ENCODE measurements around the gene SART1. TPM values are rescaled to one million over a fixed set of nuclear protein-coding genes. Genes with fewer than 3 reads are reported as not detected.
"Not testable (repeated sequence)": the region's sequence is repeated elsewhere in the genome, so short reads cannot be mapped to it uniquely, and the experiment has no call there.

SART1 gene
- total RNA-seq, 2 donors from 2014 or later: 74.2 to 80.9 TPM

GRCh38 chr11:65944191-65944590 is 17.3 kb upstream of the SART1 start:
- no peak overlapping the region for H3K27ac Mint-ChIP-seq
- no peaks in the 10 kb centered on the region for H3K9me3 ChIP-seq (ENCODE audit: control insufficient read depth, low read length, poor library complexity, severe bottlenecking)
- H3K4me3 Mint-ChIP-seq: no peak overlapping the region
- ATAC-seq: no peak
- peaks cover 6% of the 10 kb centered on the region for H3K4me1 Mint-ChIP-seq
- H3K36me3 Mint-ChIP-seq (ENCODE audit: low read depth): peaks cover 5% of the 10 kb centered on the region
- no peak for DNase-seq
- H3K27me3 Mint-ChIP-seq: no peaks in the 10 kb centered on the region

- H3K4me3 Mint-ChIP-seq: no peak overlapping the region
- ATAC-seq (no peak), DNase-seq (no peak)
- no peak overlapping the region for H3K27ac Mint-ChIP-seq
- H3K9me3 ChIP-seq (ENCODE audit: control insufficient read depth, low read length, poor library complexity, severe bottlenecking): no peaks in the 10 kb centered on the region
- H3K27me3 Mint-ChIP-seq: no peaks in the 10 kb centered on the region
- H3K36me3 Mint-ChIP-seq (ENCODE audit: low read depth): peaks cover 5% of the 10 kb centered on the region
- H3K4me1 Mint-ChIP-seq: peaks cover 6% of the 10 kb centered on the region
Observed at GRCh38 chr11:65944767-65945166, 16.8 kb upstream of the SART1 start.

GRCh38 chr11:65945430-65945911 is 16.1 kb upstream of the SART1 start, which contains the start of gene TSGA10IP:
Gene TSGA10IP, plus strand, starts transcription at chr11:65945480. Its CDS starts 196 bp downstream, at chr11:65945676.
- no peaks in the 10 kb centered on the region for H3K27me3 Mint-ChIP-seq
- H3K4me3 Mint-ChIP-seq: no peak within 1 kb of the TSS
- H3K4me1 Mint-ChIP-seq: peaks cover 6% of the 10 kb centered on the region
- no peak within 1 kb of the TSS for H3K27ac Mint-ChIP-seq
- H3K9me3 ChIP-seq (ENCODE audit: control insufficient read depth, low read length, poor library complexity, severe bottlenecking): no peaks in the 10 kb centered on the region
- no peak for DNase-seq
- ATAC-seq: no peak
- H3K36me3 Mint-ChIP-seq (ENCODE audit: low read depth): peaks cover 5% of the 10 kb centered on the region

GRCh38 chr11:65945941-65946558 is 15.5 kb upstream of the SART1 start:
- Mint-ChIP-seq H3K27ac (no peak overlapping the region), H3K4me1 (peaks cover 6% of the 10 kb centered on the region), H3K27me3 (no peaks in the 10 kb centered on the region), H3K36me3 (ENCODE audit: low read depth) (peaks cover 5% of the 10 kb centered on the region), H3K4me3 (no peak overlapping the region)
- ATAC-seq (no peak), DNase-seq (no peak)
- no peaks in the 10 kb centered on the region for H3K9me3 ChIP-seq (ENCODE audit: control insufficient read depth, low read length, poor library complexity, severe bottlenecking)

- H3K36me3 Mint-ChIP-seq (ENCODE audit: low read depth): no peaks in the 10 kb centered on the region
- H3K27me3 Mint-ChIP-seq: no peaks in the 10 kb centered on the region
- no peak for ATAC-seq
- no peaks in the 10 kb centered on the region for H3K9me3 ChIP-seq (ENCODE audit: control insufficient read depth, low read length, poor library complexity, severe bottlenecking)
- H3K4me1 Mint-ChIP-seq: peaks cover under 1% of the 10 kb centered on the region
- no peak for DNase-seq
- H3K4me3 Mint-ChIP-seq: no peak overlapping the region
- no peak overlapping the region for H3K27ac Mint-ChIP-seq
Observed at GRCh38 chr11:65946655-65947054, 14.9 kb upstream of the SART1 start.

- Mint-ChIP-seq H3K27ac (no peak overlapping the region), H3K36me3 (ENCODE audit: low read depth) (no peaks in the 10 kb centered on the region), H3K27me3 (no peaks in the 10 kb centered on the region), H3K4me1 (no peaks in the 10 kb centered on the region), H3K4me3 (no peak overlapping the region)
- ATAC-seq (no peak), DNase-seq (no peak)
- no peaks in the 10 kb centered on the region for H3K9me3 ChIP-seq (ENCODE audit: control insufficient read depth, low read length, poor library complexity, severe bottlenecking)
Observed at GRCh38 chr11:65947133-65947532, 14.4 kb upstream of the SART1 start.

- ATAC-seq (no peak), DNase-seq (no peak)
- Mint-ChIP-seq H3K4me1 (no peaks in the 10 kb centered on the region), H3K4me3 (no peak overlapping the region), H3K36me3 (ENCODE audit: low read depth) (no peaks in the 10 kb centered on the region), H3K27ac (no peak overlapping the region), H3K27me3 (no peaks in the 10 kb centered on the region)
- no peaks in the 10 kb centered on the region for H3K9me3 ChIP-seq (ENCODE audit: control insufficient read depth, low read length, poor library complexity, severe bottlenecking)
Observed at GRCh38 chr11:65947603-65948125, 13.9 kb upstream of the SART1 start.

- not testable (repeated sequence) for ATAC-seq; H3K9me3 ChIP-seq (ENCODE audit: control insufficient read depth, low read length, poor library complexity, severe bottlenecking); H3K4me1 Mint-ChIP-seq; H3K36me3 Mint-ChIP-seq (ENCODE audit: low read depth); H3K27ac Mint-ChIP-seq; DNase-seq; H3K27me3 Mint-ChIP-seq; H3K4me3 Mint-ChIP-seq
Observed at GRCh38 chr11:65950711-65951110, 10.8 kb upstream of the SART1 start.

- H3K4me3 Mint-ChIP-seq; H3K4me1 Mint-ChIP-seq; H3K27ac Mint-ChIP-seq; DNase-seq; ATAC-seq; H3K9me3 ChIP-seq (ENCODE audit: control insufficient read depth, low read length, poor library complexity, severe bottlenecking); H3K36me3 Mint-ChIP-seq (ENCODE audit: low read depth); H3K27me3 Mint-ChIP-seq: not testable (repeated sequence)
Observed at GRCh38 chr11:65951641-65952040, 9.9 kb upstream of the SART1 start.

- H3K27ac Mint-ChIP-seq: no peak overlapping the region
- H3K4me1 Mint-ChIP-seq: peaks cover 5% of the 10 kb centered on the region
- ATAC-seq (no peak), DNase-seq (no peak)
- no peaks in the 10 kb centered on the region for H3K9me3 ChIP-seq (ENCODE audit: control insufficient read depth, low read length, poor library complexity, severe bottlenecking)
- no peaks in the 10 kb centered on the region for H3K36me3 Mint-ChIP-seq (ENCODE audit: low read depth)
- H3K4me3 Mint-ChIP-seq: no peak overlapping the region
- no peaks in the 10 kb centered on the region for H3K27me3 Mint-ChIP-seq
Observed at GRCh38 chr11:65952052-65952521, 9.4 kb upstream of the SART1 start.

- DNase-seq (no peak), ATAC-seq (no peak)
- Mint-ChIP-seq H3K4me3 (no peak overlapping the region), H3K27me3 (no peaks in the 10 kb centered on the region), H3K27ac (no peak overlapping the region), H3K4me1 (peaks cover 5% of the 10 kb centered on the region), H3K36me3 (ENCODE audit: low read depth) (no peaks in the 10 kb centered on the region)
- H3K9me3 ChIP-seq (ENCODE audit: control insufficient read depth, low read length, poor library complexity, severe bottlenecking): no peaks in the 10 kb centered on the region
Observed at GRCh38 chr11:65953471-65953870, 8.1 kb upstream of the SART1 start.

GRCh38 chr11:65954771-65955170 is 6.8 kb upstream of the SART1 start:
- Mint-ChIP-seq H3K27me3 (no peaks in the 10 kb centered on the region), H3K27ac (no peak overlapping the region), H3K4me3 (no peak overlapping the region), H3K36me3 (ENCODE audit: low read depth) (no peaks in the 10 kb centered on the region), H3K4me1 (peaks cover 5% of the 10 kb centered on the region)
- no peaks in the 10 kb centered on the region for H3K9me3 ChIP-seq (ENCODE audit: control insufficient read depth, low read length, poor library complexity, severe bottlenecking)
- ATAC-seq (no peak), DNase-seq (no peak)

- Mint-ChIP-seq H3K27ac (peak overlapping the region; percentile 62), H3K36me3 (ENCODE audit: low read depth) (peaks cover 11% of the 10 kb centered on the region), H3K4me1 (peaks cover 24% of the 10 kb centered on the region), H3K4me3 (no peak overlapping the region), H3K27me3 (no peaks in the 10 kb centered on the region)
- H3K9me3 ChIP-seq (ENCODE audit: control insufficient read depth, low read length, poor library complexity, severe bottlenecking): no peaks in the 10 kb centered on the region
- no peak for DNase-seq
- ATAC-seq: no peak
Observed at GRCh38 chr11:65958291-65958690, 3.2 kb upstream of the SART1 start.

All from T-helper 17 cell (primary cell).